Panc1 (cell line): ENCODE data around the gene IP6K2. TPM values are rescaled to one million over a fixed set of nuclear protein-coding genes. Genes with fewer than 3 reads are reported as not detected.

Experiments used
- ATAC-seq: fragments of 200-7000 bp; cut with Tn5 transposase; 2 replicates; pipeline ENCODE4 v1.9.1; 2020; ENCODE audit warnings: mild to moderate bottlenecking, moderate library complexity
- BruUV-seq: library from RNA; stranded (reverse); fragments of 400-500 nt; replicated peaks from 2 replicates; lab custom pipeline; 2021; lab: Mats Ljungman, UMichigan
- CTCF ChIA-PET: fragments of 300-600 bp; sonication (Branson Sonifier 250); formaldehyde crosslinking; loops from one replicate; lab custom pipeline; 2022; ENCODE audit warnings: antibody characterized with exemption; lab: Charles Lee
- POLR2A ChIA-PET: fragments of 300-600 bp; sonication (Branson Sonifier 250); formaldehyde crosslinking; loops from one replicate; lab custom pipeline; 2022; ENCODE audit warnings: antibody characterized with exemption; lab: Charles Lee
- DNase-seq: peaks from one replicate; pipeline ENCODE4 v3.0.0-alpha.2; 2010; ENCODE audit warnings: low read depth, low spot score
- H3K27ac ChIP-seq: 2 replicates; pipeline ENCODE4 v1.5.1; 2011; ENCODE audit warnings: mild to moderate bottlenecking, low read length, inconsistent platforms
- H3K27me3 ChIP-seq: fragments of 200-500 bp; sonication (Bioruptor generic); 2 replicates; pipeline ENCODE4 v1.6.0; 2014; ENCODE audit warnings: low read length, inconsistent platforms; ENCODE audit not compliant: control insufficient read depth, insufficient read depth
- H3K36me3 ChIP-seq: fragments of 200-500 bp; sonication (Bioruptor generic); 2 replicates; pipeline ENCODE4 v1.5.1; 2014; ENCODE audit warnings: inconsistent platforms, mild to moderate bottlenecking, low read length, moderate library complexity; ENCODE audit not compliant: control insufficient read depth, insufficient read depth
- H3K4me1 ChIP-seq: 2 replicates; pipeline ENCODE4 v1.5.1; 2011; ENCODE audit warnings: inconsistent platforms, mild to moderate bottlenecking, low read length, moderate library complexity; ENCODE audit not compliant: control insufficient read depth, insufficient read depth
- H3K4me3 ChIP-seq, 2 experiments: 2 replicates each; pipeline ENCODE4 v1.5.1; 2011 to 2012; ENCODE audit warnings: low read depth in 2 of 2, low read length in 2 of 2, mild to moderate bottlenecking in 2 of 2, inconsistent platforms in 1 of 2, moderate library complexity in 1 of 2
- H3K9me3 ChIP-seq: fragments of 200-500 bp; sonication (Bioruptor generic); 2 replicates; pipeline ENCODE4 v1.5.1; 2014; ENCODE audit warnings: low read depth, mild to moderate bottlenecking, inconsistent platforms, low read length, moderate library complexity; ENCODE audit not compliant: control insufficient read depth, insufficient read depth
- POLR2AphosphoS5 ChIP-seq: IDR thresholded peaks from 2 replicates; pipeline ENCODE4 v1.6.1; 2012; ENCODE audit warnings: mild to moderate bottlenecking, low read depth, low read length, moderate library complexity
- REST ChIP-seq, 2 experiments: IDR thresholded peaks; 2 replicates each; pipeline ENCODE4 v1.6.1; 2011 to 2012; ENCODE audit warnings: low read depth in 2 of 2, control low read depth in 1 of 2, low read length in 1 of 2, mild to moderate bottlenecking in 1 of 2, moderate library complexity in 1 of 2; ENCODE audit not compliant: insufficient read depth in 1 of 2
- SIN3A ChIP-seq: IDR thresholded peaks from 2 replicates; pipeline ENCODE4 v1.6.1; 2012; ENCODE audit warnings: low read depth, mild to moderate bottlenecking, low read length, moderate library complexity, borderline replicate concordance; ENCODE audit not compliant: insufficient read depth
- TCF7L2 ChIP-seq: IDR thresholded peaks from 2 replicates; pipeline ENCODE4 v1.6.1; 2011; ENCODE audit warnings: mild to moderate bottlenecking, low read depth, low read length, inconsistent platforms
- in situ Hi-C: cut with HindIII; loops from 2 replicates; pipeline ENCODE4 v1.10.0; 2016; ENCODE audit warnings: low sequenced_read_pairs, low pct_unique_long_range_greater_than_20kb
- intact Hi-C: fragments of 100-400 bp; cut with micrococcal nuclease; formaldehyde crosslinking; loops from one replicate; pipeline ENCODE4 v1.10.0; 2022; ENCODE audit not compliant: unreplicated experiment
- total RNA-seq: library from RNA; stranded (reverse); gene quantifications from one replicate; pipeline ENCODE4 v1.2.1, GENCODE V29; 2021; ENCODE audit not compliant: unreplicated experiment
- TF ChIP-seq, protein P1 (sequence below): fragments of 450-650 bp; IDR thresholded peaks from 2 replicates; pipeline ENCODE4 v1.5.1; 2017; ENCODE audit warnings: mild to moderate bottlenecking

IP6K2 gene
- total RNA-seq, 1 experiment from 2014 or later, result 50.2 TPM

- CTCF ChIA-PET, result interaction anchor here (1.2 kb wide), 1 partner anchor 29 kb away, joined by 3 read pairs; no protein-coding TSS in a partner anchor
- H3K4me3 ChIP-seq, result no peak overlapping the region
- ATAC-seq (peak; percentile 16; the same call in 1 of the 2 replicates), DNase-seq (no peak)
- no peak overlapping the region for H3K27ac ChIP-seq
- no peaks in the 10 kb centered on the region for H3K9me3 ChIP-seq
- in situ Hi-C loops, result no loop called here
- intact Hi-C loops, result no loop called here
- TF ChIP-seq, protein P1, sequence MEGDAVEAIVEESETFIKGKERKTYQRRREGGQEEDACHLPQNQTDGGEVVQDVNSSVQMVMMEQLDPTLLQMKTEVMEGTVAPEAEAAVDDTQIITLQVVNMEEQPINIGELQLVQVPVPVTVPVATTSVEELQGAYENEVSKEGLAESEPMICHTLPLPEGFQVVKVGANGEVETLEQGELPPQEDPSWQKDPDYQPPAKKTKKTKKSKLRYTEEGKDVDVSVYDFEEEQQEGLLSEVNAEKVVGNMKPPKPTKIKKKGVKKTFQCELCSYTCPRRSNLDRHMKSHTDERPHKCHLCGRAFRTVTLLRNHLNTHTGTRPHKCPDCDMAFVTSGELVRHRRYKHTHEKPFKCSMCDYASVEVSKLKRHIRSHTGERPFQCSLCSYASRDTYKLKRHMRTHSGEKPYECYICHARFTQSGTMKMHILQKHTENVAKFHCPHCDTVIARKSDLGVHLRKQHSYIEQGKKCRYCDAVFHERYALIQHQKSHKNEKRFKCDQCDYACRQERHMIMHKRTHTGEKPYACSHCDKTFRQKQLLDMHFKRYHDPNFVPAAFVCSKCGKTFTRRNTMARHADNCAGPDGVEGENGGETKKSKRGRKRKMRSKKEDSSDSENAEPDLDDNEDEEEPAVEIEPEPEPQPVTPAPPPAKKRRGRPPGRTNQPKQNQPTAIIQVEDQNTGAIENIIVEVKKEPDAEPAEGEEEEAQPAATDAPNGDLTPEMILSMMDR, result no peak
- TF ChIP-seq SIN3A, result no peak
- TF ChIP-seq REST (IDR thresholded peaks at IDR 0.05; ENCODE audit: insufficient read depth in 1 of 2, low read depth in 2 of 2, low read length in 1 of 2), result no peak
- no peak for TF ChIP-seq POLR2AphosphoS5
- TF ChIP-seq TCF7L2, result no peak
- H3K36me3 ChIP-seq, result no peaks in the 10 kb centered on the region
- BruUV-seq, result no TSS peak
- no peaks in the 10 kb centered on the region for H3K27me3 ChIP-seq
- POLR2A ChIA-PET, result no interaction called here
- H3K4me1 ChIP-seq, result peaks cover 3% of the 10 kb centered on the region
Observed at GRCh38 chr3:48739617-48739954, 22.6 kb upstream of the IP6K2 start.

DNA sequence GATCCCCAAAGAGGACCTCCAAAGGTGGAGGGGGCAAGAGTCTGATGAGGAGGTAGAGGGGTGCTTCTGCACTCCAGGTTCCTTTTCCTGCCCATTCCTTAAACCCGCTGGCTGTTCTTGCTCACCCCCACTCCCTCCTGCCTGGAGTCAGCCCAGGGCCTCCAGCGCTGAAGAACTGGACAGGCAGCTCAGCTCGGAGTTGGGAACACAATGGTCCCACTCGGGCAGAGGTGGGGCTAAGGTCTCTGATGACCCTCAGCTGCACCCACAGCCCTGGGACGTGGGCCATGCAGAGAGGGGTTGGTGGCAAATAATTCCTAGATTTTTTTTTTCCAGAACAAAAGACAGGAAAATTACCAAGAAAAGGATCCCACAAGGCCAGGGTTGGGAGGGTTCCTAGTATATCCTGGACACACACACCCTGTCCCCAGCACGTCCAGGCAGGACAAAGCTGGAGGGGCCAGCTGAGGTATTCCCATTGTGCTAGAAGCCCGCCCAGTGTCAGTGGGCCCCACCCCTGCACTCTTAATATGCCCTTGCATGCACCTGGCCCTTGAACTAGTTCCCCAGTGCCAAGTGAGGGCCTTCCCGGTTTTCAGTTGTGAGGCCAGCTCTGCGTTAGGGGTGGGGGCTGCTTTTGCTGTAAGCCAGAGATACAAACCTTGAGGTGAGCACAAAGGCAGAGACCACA is 22.1 kb upstream of the IP6K2 start:
- no peak for TF ChIP-seq SIN3A
- TF ChIP-seq, protein P1, result no peak
- TF ChIP-seq TCF7L2, result no peak
- TF ChIP-seq REST (IDR thresholded peaks at IDR 0.05; ENCODE audit: insufficient read depth in 1 of 2, low read depth in 2 of 2, low read length in 1 of 2), result no peak
- no peak for TF ChIP-seq POLR2AphosphoS5
- BruUV-seq, result no TSS peak
- peaks cover 3% of the 10 kb centered on the region for H3K4me1 ChIP-seq
- in situ Hi-C loops (no loop called here), intact Hi-C loops (no loop called here)
- no peaks in the 10 kb centered on the region for H3K9me3 ChIP-seq
- ChIA-PET POLR2A (no interaction called here), CTCF (interaction anchor here (1.2 kb wide), 1 partner anchor 29 kb away, joined by 3 read pairs; no protein-coding TSS in a partner anchor)
- no peak overlapping the region for H3K27ac ChIP-seq
- no peaks in the 10 kb centered on the region for H3K36me3 ChIP-seq
- no peaks in the 10 kb centered on the region for H3K27me3 ChIP-seq
- no peak for ATAC-seq
- no peak overlapping the region for H3K4me3 ChIP-seq
- no peak for DNase-seq
